ENCODE results near the gene SNED1. TPM values are rescaled to one million over a fixed set of nuclear protein-coding genes. Genes with fewer than 3 reads are reported as not detected.

SNED1 gene
- total and polyA plus RNA-seq, 7 donors = 0.69 to 37.1 (median 8.3) TPM

DNA sequence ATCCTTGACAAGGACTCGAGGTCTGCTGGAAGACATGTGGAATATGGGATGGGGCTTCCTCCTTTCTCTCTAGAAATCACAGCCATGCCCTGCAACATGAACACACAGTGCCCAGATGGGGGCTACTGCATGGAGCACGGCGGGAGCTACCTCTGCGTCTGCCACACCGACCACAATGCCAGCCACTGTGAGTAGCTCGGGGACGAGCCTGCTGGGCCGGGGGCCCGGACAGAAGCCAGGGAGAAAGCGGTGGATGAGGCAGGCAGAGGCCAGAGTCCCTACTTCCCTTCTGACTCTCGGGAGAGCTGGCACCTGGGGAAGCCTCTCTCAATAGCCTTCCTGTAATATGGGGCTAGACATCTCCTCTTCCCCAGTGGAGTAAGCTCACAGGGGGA, 50.5 kb downstream of the SNED1 start:
- TF ChIP-seq POLR2AphosphoS5 (IDR thresholded peaks at IDR 0.05) (no peak), EP300 (IDR thresholded peaks at IDR 0.05) (no peak)
- H3K9me3 ChIP-seq = peaks cover 0 to 5% (median 0%) of the 10 kb centered on the region in 4 donors
- WGBS, 2 donors = 86 to 92% methylated on average over 11 of the region's 11 CpGs
- H3K27ac ChIP-seq = no peak overlapping the region
- no peak overlapping the region for H3K4me3 ChIP-seq
- intact Hi-C loops (cut with DNase I) = no loop called here
- H3K27me3 ChIP-seq = peaks cover 0 to 4% (median 0%) of the 10 kb centered on the region in 3 donors
- H3K4me1 ChIP-seq = no peaks in the 10 kb centered on the region
- DNase-seq = peak; percentile 47
- no peaks in the 10 kb centered on the region for H3K36me3 ChIP-seq

DNA sequence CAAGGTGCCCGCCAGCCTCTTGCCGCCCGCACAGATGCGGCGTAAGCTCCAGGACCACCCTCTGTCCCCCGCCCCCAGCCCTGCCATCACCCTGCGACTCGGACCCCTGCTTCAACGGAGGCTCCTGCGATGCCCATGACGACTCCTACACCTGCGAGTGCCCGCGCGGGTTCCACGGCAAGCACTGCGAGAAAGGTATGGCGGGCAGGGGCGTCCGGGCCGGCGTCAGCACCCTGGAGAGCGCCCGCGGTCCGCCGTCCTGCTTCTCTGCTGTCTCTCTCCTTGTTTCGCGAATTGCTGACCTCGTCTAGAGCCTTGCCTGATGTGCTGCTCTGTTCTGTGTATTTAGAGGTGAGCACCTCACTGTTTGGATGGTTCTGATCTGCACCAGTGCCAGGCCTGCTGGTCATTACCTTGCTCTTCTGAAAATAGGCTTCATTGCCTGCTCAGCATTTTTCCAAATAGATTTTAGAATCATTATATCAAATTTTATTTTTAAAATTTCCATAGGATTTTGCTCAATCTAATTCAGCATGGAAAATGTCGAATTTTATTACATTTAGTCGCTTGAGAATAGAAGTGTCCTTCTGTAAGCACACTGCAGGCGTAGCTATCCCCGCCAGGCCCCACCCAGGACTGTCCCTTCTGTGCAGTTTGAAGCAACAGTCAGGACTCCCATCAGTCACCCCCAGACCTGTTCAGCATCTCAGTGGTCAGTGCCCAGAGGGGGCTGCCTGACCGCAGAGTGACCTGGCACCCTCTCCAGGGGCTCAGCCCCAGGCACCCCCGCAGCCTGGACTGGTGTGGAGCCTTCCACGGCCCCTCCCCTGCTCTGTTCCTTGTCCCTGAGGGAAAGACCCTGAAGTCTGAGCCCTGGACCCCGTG, 51.6 kb downstream of the SNED1 start:
- Histone ChIP-seq H3K9me3 (no peaks in the 10 kb centered on the region), H3K27me3 (peaks cover 0 to 4% (median 0%) of the 10 kb centered on the region in 3 donors), H3K27ac (no peak overlapping the region), H3K4me1 (no peaks in the 10 kb centered on the region), H3K36me3 (no peaks in the 10 kb centered on the region), H3K4me3 (no peak overlapping the region)
- TF ChIP-seq EP300 (IDR thresholded peaks at IDR 0.05) (no peak), POLR2AphosphoS5 (IDR thresholded peaks at IDR 0.05) (no peak), POLR2A (IDR thresholded peaks at IDR 0.05) (no peak)
- TF ChIP-seq, protein P1, sequence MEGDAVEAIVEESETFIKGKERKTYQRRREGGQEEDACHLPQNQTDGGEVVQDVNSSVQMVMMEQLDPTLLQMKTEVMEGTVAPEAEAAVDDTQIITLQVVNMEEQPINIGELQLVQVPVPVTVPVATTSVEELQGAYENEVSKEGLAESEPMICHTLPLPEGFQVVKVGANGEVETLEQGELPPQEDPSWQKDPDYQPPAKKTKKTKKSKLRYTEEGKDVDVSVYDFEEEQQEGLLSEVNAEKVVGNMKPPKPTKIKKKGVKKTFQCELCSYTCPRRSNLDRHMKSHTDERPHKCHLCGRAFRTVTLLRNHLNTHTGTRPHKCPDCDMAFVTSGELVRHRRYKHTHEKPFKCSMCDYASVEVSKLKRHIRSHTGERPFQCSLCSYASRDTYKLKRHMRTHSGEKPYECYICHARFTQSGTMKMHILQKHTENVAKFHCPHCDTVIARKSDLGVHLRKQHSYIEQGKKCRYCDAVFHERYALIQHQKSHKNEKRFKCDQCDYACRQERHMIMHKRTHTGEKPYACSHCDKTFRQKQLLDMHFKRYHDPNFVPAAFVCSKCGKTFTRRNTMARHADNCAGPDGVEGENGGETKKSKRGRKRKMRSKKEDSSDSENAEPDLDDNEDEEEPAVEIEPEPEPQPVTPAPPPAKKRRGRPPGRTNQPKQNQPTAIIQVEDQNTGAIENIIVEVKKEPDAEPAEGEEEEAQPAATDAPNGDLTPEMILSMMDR (IDR thresholded peaks at IDR 0.05) = no peak
- 52 to 62% methylated on average over 38 of the region's 38 CpGs for WGBS, 2 donors
- intact Hi-C loops (cut with DNase I) = no loop called here
- peak; percentile 34 for DNase-seq

- intact Hi-C loops (cut with DNase I) = no loop called here
- TF ChIP-seq, protein P1 (IDR thresholded peaks at IDR 0.05) = no peak
- TF ChIP-seq POLR2AphosphoS5 (IDR thresholded peaks at IDR 0.05) (no peak), POLR2A (IDR thresholded peaks at IDR 0.05) (no peak), EP300 (IDR thresholded peaks at IDR 0.05) (no peak)
- DNase-seq = peak; percentile 29
- H3K36me3 ChIP-seq = no peaks in the 10 kb centered on the region
- H3K4me1 ChIP-seq = no peaks in the 10 kb centered on the region
- H3K27ac ChIP-seq = no peak overlapping the region
- no peak overlapping the region for H3K4me3 ChIP-seq
- H3K27me3 ChIP-seq = peaks cover 0 to 4% (median 0%) of the 10 kb centered on the region in 3 donors
- no peaks in the 10 kb centered on the region for H3K9me3 ChIP-seq
- 88 to 92% methylated on average over 18 of the region's 18 CpGs for WGBS, 2 donors
Measured at GRCh38 chr2:241050624-241051577, 52.5 kb downstream of the SNED1 start.

DNA sequence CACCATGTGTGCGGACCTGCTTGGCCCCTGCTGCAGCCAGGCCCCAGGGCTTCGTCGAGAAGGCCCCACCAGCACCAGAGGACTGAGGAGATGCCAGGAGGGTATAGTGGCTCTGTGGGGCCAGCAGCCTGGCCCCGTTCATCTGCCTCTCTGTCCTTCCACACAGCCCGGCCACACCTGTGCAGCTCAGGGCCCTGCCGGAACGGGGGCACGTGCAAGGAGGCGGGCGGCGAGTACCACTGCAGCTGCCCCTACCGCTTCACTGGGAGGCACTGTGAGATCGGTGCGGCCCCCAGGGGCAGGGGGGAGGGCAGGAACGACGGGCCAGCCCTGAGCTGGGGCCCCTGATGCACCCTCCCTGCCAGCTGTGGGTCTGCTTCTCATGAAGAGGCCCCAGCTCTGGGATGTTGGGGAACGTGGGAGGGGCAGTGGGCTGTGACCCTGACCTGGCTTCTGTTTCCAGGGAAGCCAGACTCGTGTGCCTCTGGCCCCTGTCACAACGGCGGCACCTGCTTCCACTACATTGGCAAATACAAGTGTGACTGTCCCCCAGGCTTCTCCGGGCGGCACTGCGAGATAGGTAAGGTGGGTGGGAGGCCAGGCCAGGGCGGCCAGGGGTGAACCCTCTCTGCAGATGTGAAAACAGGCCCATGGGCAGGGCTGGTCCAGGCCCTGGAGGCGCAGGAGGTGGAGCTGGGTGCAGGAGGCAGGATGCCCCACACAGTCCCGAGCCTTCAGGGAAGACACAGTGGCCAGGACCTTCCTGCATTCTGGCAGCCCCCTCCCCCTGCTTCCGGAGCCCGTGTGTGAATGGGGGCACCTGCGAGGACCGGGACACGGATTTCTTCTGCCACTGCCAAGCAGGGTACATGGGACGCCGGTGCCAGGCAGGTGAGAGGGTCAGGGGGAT, 53.4 kb downstream of the SNED1 start:
- intact Hi-C loops (cut with DNase I) = no loop called here
- no peaks in the 10 kb centered on the region for H3K4me1 ChIP-seq
- H3K36me3 ChIP-seq = no peaks in the 10 kb centered on the region

More for the DNA sequence above, 53.4 kb downstream of the SNED1 start:
- Histone ChIP-seq H3K9me3 (no peaks in the 10 kb centered on the region), H3K27me3 (peaks cover 0 to 4% (median 0%) of the 10 kb centered on the region in 3 donors), H3K27ac (no peak overlapping the region), H3K4me3 (no peak overlapping the region)
- peak; percentile 60 for DNase-seq
- 91 to 92% methylated on average over 33 of the region's 33 CpGs for WGBS, 2 donors
- TF ChIP-seq POLR2AphosphoS5 (IDR thresholded peaks at IDR 0.05) = no peak
- TF ChIP-seq, protein P1 (IDR thresholded peaks at IDR 0.05) = no peak
- TF ChIP-seq EP300 (IDR thresholded peaks at IDR 0.05) = no peak
- TF ChIP-seq POLR2A (IDR thresholded peaks at IDR 0.05) = no peak

Measured in sigmoid colon (tissue), 7 donors.